ENCODE data around the gene TARBP2. TPM values are rescaled to one million over a fixed set of nuclear protein-coding genes. Genes with fewer than 3 reads are reported as not detected.
A peak's percentile ranks its signal among the peaks of the same experiment; 100 is the strongest.

TARBP2 gene
- total and polyA plus RNA-seq, 10 donors = 25.9 to 57.1 (median 36.1) TPM

DNA sequence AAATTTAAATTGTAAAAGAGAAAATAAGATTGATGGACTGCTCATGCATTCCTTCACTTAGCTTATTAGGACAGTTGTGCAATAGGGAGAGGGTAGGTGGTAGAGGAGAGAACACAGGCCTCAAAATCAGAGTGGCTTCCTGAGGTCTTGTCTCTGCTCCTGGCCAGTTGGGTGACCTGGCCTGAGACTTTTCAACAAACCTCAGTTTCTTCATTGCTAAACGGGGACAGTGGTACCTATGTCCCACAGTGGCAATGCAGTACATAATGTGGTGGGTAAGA is 4.4 kb upstream of the TARBP2 start:
- 75 to 100% (median 80%) methylated on average over 1 of the region's 1 CpG for WGBS, 5 donors
- no peak for DNase-seq

DNA sequence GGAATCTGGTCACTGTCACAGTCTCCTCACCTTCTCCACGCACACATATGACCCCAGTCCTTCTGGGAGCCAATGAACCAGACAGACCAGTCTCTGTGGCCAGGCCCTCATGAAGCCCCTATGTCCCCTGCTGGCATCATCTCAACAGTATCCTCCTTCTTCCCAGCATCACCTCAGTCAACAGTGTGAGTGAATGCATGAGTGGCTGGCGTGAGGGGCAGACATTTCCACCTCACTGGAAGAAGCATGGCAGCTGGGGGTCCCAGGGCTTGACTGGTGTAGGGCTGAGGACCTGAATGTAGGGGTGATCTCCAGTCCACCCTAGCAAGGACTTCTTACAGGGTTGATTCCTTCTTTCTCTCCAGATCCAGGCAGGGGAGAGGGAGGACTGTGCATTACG is 3.6 kb upstream of the TARBP2 start:
- 81 to 93% (median 89%) methylated on average over 3 of the region's 3 CpGs for WGBS, 5 donors
- TF ChIP-seq POLR2A (IDR thresholded peaks at IDR 0.05) = no peak
- TF ChIP-seq, protein P1, sequence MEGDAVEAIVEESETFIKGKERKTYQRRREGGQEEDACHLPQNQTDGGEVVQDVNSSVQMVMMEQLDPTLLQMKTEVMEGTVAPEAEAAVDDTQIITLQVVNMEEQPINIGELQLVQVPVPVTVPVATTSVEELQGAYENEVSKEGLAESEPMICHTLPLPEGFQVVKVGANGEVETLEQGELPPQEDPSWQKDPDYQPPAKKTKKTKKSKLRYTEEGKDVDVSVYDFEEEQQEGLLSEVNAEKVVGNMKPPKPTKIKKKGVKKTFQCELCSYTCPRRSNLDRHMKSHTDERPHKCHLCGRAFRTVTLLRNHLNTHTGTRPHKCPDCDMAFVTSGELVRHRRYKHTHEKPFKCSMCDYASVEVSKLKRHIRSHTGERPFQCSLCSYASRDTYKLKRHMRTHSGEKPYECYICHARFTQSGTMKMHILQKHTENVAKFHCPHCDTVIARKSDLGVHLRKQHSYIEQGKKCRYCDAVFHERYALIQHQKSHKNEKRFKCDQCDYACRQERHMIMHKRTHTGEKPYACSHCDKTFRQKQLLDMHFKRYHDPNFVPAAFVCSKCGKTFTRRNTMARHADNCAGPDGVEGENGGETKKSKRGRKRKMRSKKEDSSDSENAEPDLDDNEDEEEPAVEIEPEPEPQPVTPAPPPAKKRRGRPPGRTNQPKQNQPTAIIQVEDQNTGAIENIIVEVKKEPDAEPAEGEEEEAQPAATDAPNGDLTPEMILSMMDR (IDR thresholded peaks at IDR 0.05 in 8 of 11, conservative IDR thresholded peaks at IDR 0.05 in 3 of 11) = no peak
- TF ChIP-seq POLR2AphosphoS5 (IDR thresholded peaks at IDR 0.05) = no peak

More for the DNA sequence above, 4.4 kb upstream of the TARBP2 start:
- Histone ChIP-seq H3K27me3 (replicated peaks in 1 of 7) (no peaks in the 10 kb centered on the region), H3K27ac (peak overlapping the region in 5 of 8 donors; percentile 35 to 98 (median 60)), H3K4me3 (peak overlapping the region in 2 of 8 donors; percentile 24 to 34), H3K9me3 (no peaks in the 10 kb centered on the region), H3K36me3 (no peaks in the 10 kb centered on the region), H3K4me1 (peaks cover 13 to 90% (median 59%) of the 10 kb centered on the region in 6 donors)
- intact Hi-C loops (cut with DNase I; ENCODE audit: low total_unique reads) = no loop called here
- TF ChIP-seq POLR2AphosphoS5 (IDR thresholded peaks at IDR 0.05) (no peak), POLR2A (IDR thresholded peaks at IDR 0.05) (no peak)
- TF ChIP-seq, protein P1 (IDR thresholded peaks at IDR 0.05 in 8 of 11, conservative IDR thresholded peaks at IDR 0.05 in 3 of 11) = no peak

DNA sequence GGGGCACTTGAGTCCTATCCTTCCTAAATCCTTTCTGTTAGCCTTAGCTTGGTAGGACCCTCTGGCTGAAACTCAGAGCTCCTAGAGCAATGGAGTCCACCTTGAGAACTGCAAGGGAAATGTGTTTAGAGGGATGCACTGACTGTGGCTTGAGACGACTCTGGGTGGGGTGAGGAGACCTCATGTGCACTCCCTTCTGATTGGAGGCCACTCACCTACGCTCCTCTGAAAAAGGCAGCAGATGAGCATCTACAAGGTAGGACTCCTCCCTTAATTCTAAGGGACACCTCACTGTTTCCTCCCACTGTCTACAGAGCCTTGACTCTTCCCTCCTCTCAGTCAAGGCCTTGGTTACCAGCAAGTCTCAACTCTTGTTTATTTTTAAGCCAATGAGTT is 2.9 kb upstream of the TARBP2 start:
- Histone ChIP-seq H3K36me3 (peaks cover 0 to 5% (median 0%) of the 10 kb centered on the region in 6 donors), H3K27ac (peak overlapping the region in 4 of 8 donors; percentile 19 to 98 (median 97)), H3K27me3 (replicated peaks in 1 of 7) (no peaks in the 10 kb centered on the region), H3K4me1 (peaks cover 15 to 90% (median 58%) of the 10 kb centered on the region in 6 donors), H3K9me3 (no peaks in the 10 kb centered on the region), H3K4me3 (peak overlapping the region in 2 of 8 donors; percentile 72 to 87)
- no peak for DNase-seq
- intact Hi-C loops (cut with DNase I; ENCODE audit: low total_unique reads) = no loop called here
- TF ChIP-seq, protein P1 (IDR thresholded peaks at IDR 0.05 in 8 of 11, conservative IDR thresholded peaks at IDR 0.05 in 3 of 11) = no peak
- TF ChIP-seq POLR2A (IDR thresholded peaks at IDR 0.05) = no peak
- WGBS, 5 donors = 74 to 95% (median 80%) methylated on average over 2 of the region's 2 CpGs

More for the DNA sequence above, 3.6 kb upstream of the TARBP2 start:
- Histone ChIP-seq H3K9me3 (no peaks in the 10 kb centered on the region), H3K4me3 (no peak overlapping the region), H3K27ac (peak overlapping the region in 4 of 8 donors; percentile 60 to 98 (median 97)), H3K27me3 (replicated peaks in 1 of 7) (no peaks in the 10 kb centered on the region), H3K36me3 (no peaks in the 10 kb centered on the region), H3K4me1 (peaks cover 15 to 90% (median 60%) of the 10 kb centered on the region in 6 donors)
- intact Hi-C loops (cut with DNase I; ENCODE audit: low total_unique reads) = no loop called here
- DNase-seq = no peak

DNA sequence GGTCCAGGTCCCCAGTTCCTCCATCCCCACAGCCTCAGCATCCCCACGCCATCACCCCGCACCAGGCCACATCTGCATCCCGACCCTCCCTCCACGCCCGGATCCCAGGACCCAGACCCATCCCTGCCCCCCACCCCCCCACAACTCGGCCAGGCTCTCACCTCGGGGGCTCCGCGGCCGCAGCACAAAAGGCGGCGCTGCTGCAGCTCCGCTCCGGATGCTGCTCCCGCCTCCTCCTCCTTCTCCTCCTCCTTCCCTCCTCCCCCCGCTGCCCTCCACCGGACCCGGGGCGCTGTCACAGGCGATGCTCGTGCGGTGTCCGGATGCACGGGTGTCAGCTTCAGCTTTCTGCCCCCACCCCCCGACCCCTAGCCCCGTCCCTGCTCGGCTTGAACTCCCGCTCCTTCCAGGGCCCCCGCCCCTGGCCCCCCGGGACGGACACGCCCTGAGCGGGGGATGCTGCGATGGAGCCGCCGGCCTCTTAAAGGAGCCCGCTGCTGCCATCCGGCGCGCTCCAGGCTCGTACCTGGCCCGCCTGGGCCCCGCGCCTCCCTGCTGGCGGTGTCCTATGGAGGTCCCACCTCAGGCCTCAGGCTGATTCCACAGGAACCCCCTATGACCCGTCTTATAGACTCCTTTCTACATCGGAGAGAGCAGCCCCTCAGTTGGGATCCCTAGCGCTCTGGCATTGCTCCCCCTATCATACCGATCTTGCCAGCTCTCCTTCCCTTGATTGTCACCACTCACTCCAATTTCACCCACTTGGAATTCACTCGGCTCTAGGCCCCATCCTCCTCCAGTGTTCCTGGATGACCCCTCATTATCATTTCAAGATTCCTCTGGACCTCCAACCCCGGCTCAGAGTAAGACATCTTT is 1.6 kb upstream of the TARBP2 start, which contains the start of gene MAP3K12:
MAP3K12 (minus strand) TSS at position 193 of the 876 bp plus-strand sequence. CDS start 12,067 bp downstream, outside the sequence.
- no peaks in the 10 kb centered on the region for H3K9me3 ChIP-seq
- peak; percentile 92 for DNase-seq
- H3K4me1 ChIP-seq = peaks cover 7 to 82% (median 51%) of the 10 kb centered on the region in 6 donors
- 1 to 2% (median 1%) methylated on average over 46 to 51 of the region's 51 CpGs for WGBS, 5 donors
- no peaks in the 10 kb centered on the region for H3K27me3 ChIP-seq (replicated peaks in 1 of 7)
- peak within 1 kb of the TSS; percentile 91 to 98 (median 96) for H3K27ac ChIP-seq
- H3K36me3 ChIP-seq = peaks cover 0 to 17% (median 5%) of the 10 kb centered on the region in 6 donors
- intact Hi-C loops (cut with DNase I; ENCODE audit: low total_unique reads) = loop anchor here (10.0 kb wide), 1 partner anchor 45 kb away; the partner anchor contains the start of gene PCBP2
- H3K4me3 ChIP-seq = peak within 1 kb of the TSS; percentile 53 to 87 (median 66)
- TF ChIP-seq POLR2A (IDR thresholded peaks at IDR 0.05) (no peak), POLR2AphosphoS5 (IDR thresholded peaks at IDR 0.05) (peak; percentile 69 to 76 (median 72))
- TF ChIP-seq, protein P1 (IDR thresholded peaks at IDR 0.05 in 8 of 11, conservative IDR thresholded peaks at IDR 0.05 in 3 of 11) = peak in 1 of 11 experiments; percentile 20

Data from spleen (tissue), 11 donors.